Ishikawa (cell line): ENCODE measurements around the gene PRKN.

Experiments
- CEBPB ChIP-seq: IDR thresholded peaks from 2 replicates; pipeline ENCODE4 v1.6.1; 2012
- CREB1 ChIP-seq: IDR thresholded peaks from 2 replicates; pipeline ENCODE4 v1.6.1; 2012; ENCODE audit warnings: low read depth
- EGR1 ChIP-seq: IDR thresholded peaks from 2 replicates; pipeline ENCODE4 v1.6.1; 2012
- EP300 ChIP-seq: IDR thresholded peaks from 2 replicates; pipeline ENCODE4 v1.6.1; 2012; ENCODE audit warnings: borderline replicate concordance
- MAX ChIP-seq: IDR thresholded peaks from 2 replicates; pipeline ENCODE4 v1.6.1; 2012
- RAD21 ChIP-seq: IDR thresholded peaks from 2 replicates; pipeline ENCODE4 v1.6.1; 2012; ENCODE audit warnings: low read depth
- REST ChIP-seq: IDR thresholded peaks from 2 replicates; pipeline ENCODE4 v1.6.1; 2012; ENCODE audit warnings: low read depth, mild to moderate bottlenecking
- TAF1 ChIP-seq: IDR thresholded peaks from 2 replicates; pipeline ENCODE4 v1.6.1; 2012; ENCODE audit warnings: low read depth, mild to moderate bottlenecking
- TEAD4 ChIP-seq: IDR thresholded peaks from 2 replicates; pipeline ENCODE4 v1.6.1; 2012
- YY1 ChIP-seq: IDR thresholded peaks from 2 replicates; pipeline ENCODE4 v1.6.1; 2012; ENCODE audit warnings: low read depth

GRCh38 chr6:162627362-162627761 is 100.2 kb downstream of the PRKN start:
- TF ChIP-seq REST (no peak), CEBPB (no peak), EP300 (no peak), RAD21 (no peak), MAX (no peak), TAF1 (no peak), TEAD4 (no peak), YY1 (no peak), EGR1 (no peak), CREB1 (no peak)
